Caco-2 (cell line): ENCODE data around the gene ARHGAP24. TPM values are rescaled to one million over a fixed set of nuclear protein-coding genes. Genes with fewer than 3 reads are reported as not detected.

Experiments used
- BruUV-seq: library from RNA; stranded (reverse); fragments of 400-500 nt; replicated peaks from 2 replicates; lab custom pipeline; 2021; lab: Mats Ljungman, UMichigan
- CTCF ChIA-PET: fragments of 300-600 bp; sonication (Branson Sonifier 250); formaldehyde crosslinking; loops from one replicate; lab custom pipeline; 2022; ENCODE audit warnings: antibody characterized with exemption; lab: Charles Lee
- POLR2A ChIA-PET: fragments of 300-600 bp; sonication (Branson Sonifier 250); formaldehyde crosslinking; loops from one replicate; lab custom pipeline; 2022; ENCODE audit warnings: antibody characterized with exemption; lab: Charles Lee
- DNase-seq, 2 experiments: peaks; one replicate each; pipeline versions ENCODE4 v3.0.0 to v3.0.0-alpha.2; 2020 to 2022
- H3K27me3 ChIP-seq: replicated peaks from 2 replicates; pipeline ENCODE4 v1.6.0; 2011; ENCODE audit warnings: low read length; ENCODE audit not compliant: control insufficient read depth, insufficient read depth
- H3K36me3 ChIP-seq: 2 replicates; pipeline ENCODE4 v1.5.1; 2011; ENCODE audit warnings: low read length; ENCODE audit not compliant: control insufficient read depth, insufficient read depth
- H3K4me1 ChIP-seq: fragments of 250-450 bp; sonication (Bioruptor Pico); 2 replicates; pipeline ENCODE4 v1.5.1; 2020; ENCODE audit warnings: mild to moderate bottlenecking
- H3K4me3 ChIP-seq: 2 replicates; pipeline ENCODE4 v1.5.1; 2011; ENCODE audit warnings: low read depth, mild to moderate bottlenecking, control low read depth, low read length
- H3K9me3 ChIP-seq: fragments of 250-450 bp; sonication (Bioruptor Pico); 2 replicates; pipeline ENCODE4 v1.5.1; 2020; ENCODE audit warnings: mild to moderate bottlenecking, moderate library complexity
- H3K27ac Mint-ChIP-seq: one replicate; pipeline ENCODE4 v1.8.0; 2022; ENCODE audit warnings: mixed read lengths; ENCODE audit not compliant: unreplicated experiment
- H3K27me3 Mint-ChIP-seq: one replicate; pipeline ENCODE4 v1.8.0; 2022; ENCODE audit warnings: mixed read lengths; ENCODE audit not compliant: insufficient read depth, unreplicated experiment
- H3K36me3 Mint-ChIP-seq: one replicate; pipeline ENCODE4 v1.8.0; 2022; ENCODE audit warnings: mild to moderate bottlenecking, mixed read lengths; ENCODE audit not compliant: insufficient read depth, unreplicated experiment
- H3K4me1 Mint-ChIP-seq: one replicate; pipeline ENCODE4 v1.8.0; 2022; ENCODE audit warnings: low read depth, mixed read lengths; ENCODE audit not compliant: unreplicated experiment
- H3K4me3 Mint-ChIP-seq: one replicate; pipeline ENCODE4 v1.8.0; 2022; ENCODE audit warnings: mild to moderate bottlenecking, moderate library complexity, mixed read lengths; ENCODE audit not compliant: unreplicated experiment
- H3K9me3 Mint-ChIP-seq: one replicate; pipeline ENCODE4 v1.8.0; 2022; ENCODE audit warnings: mixed read lengths; ENCODE audit not compliant: unreplicated experiment
- CTCF ChIP-seq, 2 experiments: fragments of 200-600 bp in 1 of 2; IDR thresholded peaks; 1 replicate in 1 of 2; 2 replicates in 1 of 2; pipeline versions ENCODE4 v1.5.1 to v1.8.0; 2011 to 2022; ENCODE audit warnings: antibody characterized with exemption in 1 of 2, control low read depth in 1 of 2, inconsistent platforms in 1 of 2, low read depth in 1 of 2, low read length in 1 of 2, mild to moderate bottlenecking in 1 of 2, moderate library complexity in 1 of 2; ENCODE audit not compliant: insufficient read depth in 1 of 2, severe bottlenecking in 1 of 2, unreplicated experiment in 1 of 2
- intact Hi-C: fragments of 100-400 bp; cut with micrococcal nuclease; formaldehyde crosslinking; loops from one replicate; pipeline ENCODE4 v1.10.0; 2022; ENCODE audit not compliant: unreplicated experiment
- total RNA-seq: library from RNA; stranded (reverse); gene quantifications from 2 replicates; pipeline ENCODE4 v1.2.3, GENCODE V29; 2022

ARHGAP24 gene
- total RNA-seq, 1 experiment from 2014 or later = 2.8 TPM

DNA sequence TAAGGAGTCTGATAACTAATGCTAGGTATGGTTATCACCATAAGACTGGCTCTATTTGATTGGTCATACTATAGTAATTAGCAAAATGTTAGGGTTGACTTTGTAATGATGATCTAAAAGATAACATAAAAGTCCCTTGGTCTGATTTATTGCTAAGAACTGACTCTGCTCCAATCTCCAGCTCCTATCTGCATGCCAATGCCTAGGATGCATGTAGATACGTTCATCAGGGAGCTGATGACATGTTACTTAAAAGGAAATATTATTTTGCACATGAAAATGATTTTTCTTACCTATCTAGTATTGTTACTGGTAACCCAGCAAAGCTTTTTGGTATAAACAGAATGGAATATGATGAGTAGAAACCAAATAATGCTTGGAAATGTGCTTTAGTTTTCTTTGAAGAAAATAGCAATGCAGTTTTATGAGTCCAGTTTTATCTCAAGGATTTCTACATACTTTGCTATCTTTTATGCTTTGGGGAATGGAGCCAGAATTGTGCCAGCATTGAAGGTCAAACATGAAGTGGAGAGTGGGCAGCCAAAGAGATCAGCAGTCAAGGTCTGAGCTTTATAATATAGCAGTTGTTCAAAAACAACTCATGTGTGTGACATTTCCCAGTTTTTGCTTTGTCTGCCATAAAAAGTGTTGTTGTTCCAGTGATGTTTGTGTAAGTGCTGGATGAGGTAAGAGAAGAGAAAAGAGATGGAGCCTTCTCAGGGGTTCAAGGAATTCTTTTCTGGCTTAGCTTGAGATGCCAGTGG lies 121.0 kb downstream of the ARHGAP24 start:
- ChIA-PET POLR2A (no interaction called here), CTCF (no interaction called here)
- Mint-ChIP-seq H3K9me3 (no peaks in the 10 kb centered on the region), H3K4me1 (no peaks in the 10 kb centered on the region), H3K27me3 (peaks cover 3% of the 10 kb centered on the region), H3K36me3 (no peaks in the 10 kb centered on the region), H3K4me3 (no peak overlapping the region), H3K27ac (no peak overlapping the region)
- DNase-seq = no peak
- intact Hi-C loops = no loop called here
- no peaks in the 10 kb centered on the region for H3K4me1 ChIP-seq
- no peak for TF ChIP-seq CTCF (IDR thresholded peaks at IDR 0.05; ENCODE audit: insufficient read depth in 1 of 2, low read depth in 1 of 2, low read length in 1 of 2, severe bottlenecking in 1 of 2, unreplicated experiment in 1 of 2)
- BruUV-seq = no TSS peak
- no peaks in the 10 kb centered on the region for H3K9me3 ChIP-seq
- H3K27me3 ChIP-seq = no peaks in the 10 kb centered on the region
- no peaks in the 10 kb centered on the region for H3K36me3 ChIP-seq
- no peak overlapping the region for H3K4me3 ChIP-seq

DNA sequence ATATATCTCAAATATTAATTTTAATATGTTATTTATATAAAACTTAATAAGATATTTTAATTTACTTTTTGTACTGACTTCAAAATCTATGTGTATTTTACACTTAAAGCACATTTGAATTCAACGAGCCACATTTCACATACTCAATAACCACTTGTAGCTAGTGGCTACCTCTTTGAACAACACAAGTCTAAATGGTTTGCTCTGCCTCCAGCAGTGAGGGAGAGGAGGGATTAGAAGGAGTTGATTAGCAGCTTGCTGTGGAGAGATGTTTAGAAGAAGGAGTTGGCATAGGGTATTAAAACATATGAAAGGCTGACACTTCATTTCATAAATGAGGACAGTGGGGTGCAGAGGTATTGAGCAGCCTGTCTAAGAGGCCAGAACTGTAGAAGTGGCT lies 124.0 kb downstream of the ARHGAP24 start:
- Mint-ChIP-seq H3K9me3 (no peaks in the 10 kb centered on the region), H3K27me3 (peaks cover 3% of the 10 kb centered on the region), H3K4me1 (no peaks in the 10 kb centered on the region), H3K27ac (no peak overlapping the region), H3K36me3 (no peaks in the 10 kb centered on the region), H3K4me3 (no peak overlapping the region)
- intact Hi-C loops = no loop called here
- ChIA-PET CTCF (no interaction called here), POLR2A (no interaction called here)
- no peak overlapping the region for H3K4me3 ChIP-seq
- DNase-seq = no peak
- BruUV-seq = no TSS peak
- no peaks in the 10 kb centered on the region for H3K36me3 ChIP-seq
- no peaks in the 10 kb centered on the region for H3K27me3 ChIP-seq
- no peaks in the 10 kb centered on the region for H3K4me1 ChIP-seq
- H3K9me3 ChIP-seq = no peaks in the 10 kb centered on the region
- no peak for TF ChIP-seq CTCF (IDR thresholded peaks at IDR 0.05; ENCODE audit: insufficient read depth in 1 of 2, low read depth in 1 of 2, low read length in 1 of 2, severe bottlenecking in 1 of 2, unreplicated experiment in 1 of 2)

DNA sequence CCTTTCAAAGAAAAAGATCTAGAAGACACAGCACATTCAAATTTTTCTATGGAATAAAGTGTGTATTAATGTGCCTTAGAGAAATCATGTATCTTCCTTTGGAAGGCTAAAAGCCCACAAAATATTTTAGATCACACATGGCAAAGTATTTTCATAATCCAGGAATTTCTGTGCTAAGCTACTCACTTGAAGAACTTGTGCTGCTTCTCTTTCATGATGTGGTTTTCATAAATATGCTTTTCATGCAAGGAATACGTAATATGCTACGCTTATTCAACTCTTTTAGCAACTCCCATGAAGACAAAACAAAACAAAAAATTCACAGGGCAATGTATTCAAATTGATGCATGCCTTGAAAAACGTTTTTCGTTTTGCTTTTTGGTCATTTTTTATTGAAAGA lies 125.6 kb downstream of the ARHGAP24 start:
- no peak overlapping the region for H3K4me3 ChIP-seq
- no peaks in the 10 kb centered on the region for H3K36me3 Mint-ChIP-seq
- no TSS peak for BruUV-seq
- H3K27ac Mint-ChIP-seq = no peak overlapping the region
- DNase-seq = no peak
- no peaks in the 10 kb centered on the region for H3K36me3 ChIP-seq
- H3K4me1 ChIP-seq = no peaks in the 10 kb centered on the region
- H3K4me1 Mint-ChIP-seq = no peaks in the 10 kb centered on the region
- H3K27me3 ChIP-seq = no peaks in the 10 kb centered on the region
- H3K27me3 Mint-ChIP-seq = no peaks in the 10 kb centered on the region
- H3K4me3 Mint-ChIP-seq = no peak overlapping the region
- H3K9me3 Mint-ChIP-seq = no peaks in the 10 kb centered on the region
- H3K9me3 ChIP-seq = no peaks in the 10 kb centered on the region
- CTCF ChIA-PET = no interaction called here
- no peak for TF ChIP-seq CTCF (IDR thresholded peaks at IDR 0.05; ENCODE audit: insufficient read depth in 1 of 2, low read depth in 1 of 2, low read length in 1 of 2, severe bottlenecking in 1 of 2, unreplicated experiment in 1 of 2)
- intact Hi-C loops = no loop called here
- POLR2A ChIA-PET = no interaction called here
